HepG2 (cell line): ENCODE data around the gene EGFL8. TPM values are rescaled to one million over a fixed set of nuclear protein-coding genes. Genes with fewer than 3 reads are reported as not detected.

Source experiments
- DMAP1 ChIP-seq: IDR thresholded peaks from 2 replicates; pipeline ENCODE4 v1.6.1; 2016
- PHF20 ChIP-seq: sonication (generic); formaldehyde crosslinking; IDR thresholded peaks from 2 replicates; pipeline ENCODE4 v1.5.0; 2020; ENCODE audit warnings: mild to moderate bottlenecking, missing genetic modification reagents
- RELA ChIP-seq: sonication (generic); formaldehyde crosslinking; IDR thresholded peaks from 2 replicates; pipeline ENCODE4 v1.4.0; 2020; ENCODE audit warnings: missing genetic modification reagents
- SMARCE1 ChIP-seq: fragments of 450-650 bp; IDR thresholded peaks from 2 replicates; pipeline ENCODE4 v1.6.1; 2017; ENCODE audit warnings: borderline replicate concordance
- TEAD2 ChIP-seq: sonication (generic); formaldehyde crosslinking; IDR thresholded peaks from 2 replicates; pipeline ENCODE4 v1.9.0; 2021; ENCODE audit warnings: missing genetic modification reagents
- XRCC5 ChIP-seq: fragments of 200-400 bp; formaldehyde crosslinking; optimal IDR thresholded peaks from 2 replicates; pipeline ENCODE3; 2017; ENCODE audit warnings: mild to moderate bottlenecking, low read length
- ZFP37 ChIP-seq: sonication (generic); formaldehyde crosslinking; IDR thresholded peaks from 2 replicates; pipeline ENCODE4 v1.4.0; 2020; ENCODE audit warnings: missing genetic modification reagents, borderline replicate concordance
- ZNF205 ChIP-seq: IDR thresholded peaks from 2 replicates; pipeline ENCODE4 v1.6.1; 2018; ENCODE audit warnings: missing biosample characterization, missing genetic modification reagents
- ZNF232 ChIP-seq: sonication (generic); formaldehyde crosslinking; IDR thresholded peaks from 2 replicates; pipeline ENCODE4 v1.4.0; 2020; ENCODE audit warnings: missing genetic modification reagents, borderline replicate concordance
- ZNF792 ChIP-seq: IDR thresholded peaks from 2 replicates; pipeline ENCODE4 v1.6.1; 2016
- polyA plus RNA-seq, 8 experiments: library from polyadenylated mRNA; depleted of rRNA in 3 of 8; stranded (reverse) in 7 of 8; unstranded in 1 of 8; fragments of >200 nt; fragmentation: Illumina TruSeq in 4 of 8; extraction: Trizol in 4 of 8; gene quantifications; 2 replicates each; pipeline versions ENCODE4 v1.2.1 to v1.2.3, GENCODE V29; 2011 to 2016; ENCODE audit warnings: low read depth in 4 of 8, missing spikeins in 1 of 8, mixed read lengths in 1 of 8; ENCODE audit not compliant: insufficient read depth in 1 of 8
- total RNA-seq, 5 experiments: library from RNA; depleted of rRNA; stranded (reverse); fragments of >200 nt; fragmentation: Illumina TruSeq; extraction: Trizol; gene quantifications; 2 replicates each; pipeline ENCODE4 v1.2.3, GENCODE V29; 2016; ENCODE audit warnings: low read depth in 1 of 5
- TF ChIP-seq, protein P1 (sequence below): sonication (generic); formaldehyde crosslinking; IDR thresholded peaks from 2 replicates; pipeline ENCODE4 v1.5.0; 2020; ENCODE audit warnings: mild to moderate bottlenecking, missing genetic modification reagents, borderline replicate concordance
- TF ChIP-seq, protein P2 (sequence below): IDR thresholded peaks from 2 replicates; pipeline ENCODE4 v1.6.1; 2016; ENCODE audit warnings: low read depth, missing genetic modification reagents, missing compliant biosample characterization
- TF ChIP-seq, protein P3 (sequence below): sonication (generic); formaldehyde crosslinking; IDR thresholded peaks from 2 replicates; pipeline ENCODE4 v1.5.1; 2020; ENCODE audit warnings: missing genetic modification reagents, mild to moderate bottlenecking, borderline replicate concordance

EGFL8 gene
- total and polyA plus RNA-seq, 2 of the 13 experiments (the other 11 are each of a cell fraction or from before 2014, with no cell fraction given), result 10.0 to 11.5 TPM

DNA sequence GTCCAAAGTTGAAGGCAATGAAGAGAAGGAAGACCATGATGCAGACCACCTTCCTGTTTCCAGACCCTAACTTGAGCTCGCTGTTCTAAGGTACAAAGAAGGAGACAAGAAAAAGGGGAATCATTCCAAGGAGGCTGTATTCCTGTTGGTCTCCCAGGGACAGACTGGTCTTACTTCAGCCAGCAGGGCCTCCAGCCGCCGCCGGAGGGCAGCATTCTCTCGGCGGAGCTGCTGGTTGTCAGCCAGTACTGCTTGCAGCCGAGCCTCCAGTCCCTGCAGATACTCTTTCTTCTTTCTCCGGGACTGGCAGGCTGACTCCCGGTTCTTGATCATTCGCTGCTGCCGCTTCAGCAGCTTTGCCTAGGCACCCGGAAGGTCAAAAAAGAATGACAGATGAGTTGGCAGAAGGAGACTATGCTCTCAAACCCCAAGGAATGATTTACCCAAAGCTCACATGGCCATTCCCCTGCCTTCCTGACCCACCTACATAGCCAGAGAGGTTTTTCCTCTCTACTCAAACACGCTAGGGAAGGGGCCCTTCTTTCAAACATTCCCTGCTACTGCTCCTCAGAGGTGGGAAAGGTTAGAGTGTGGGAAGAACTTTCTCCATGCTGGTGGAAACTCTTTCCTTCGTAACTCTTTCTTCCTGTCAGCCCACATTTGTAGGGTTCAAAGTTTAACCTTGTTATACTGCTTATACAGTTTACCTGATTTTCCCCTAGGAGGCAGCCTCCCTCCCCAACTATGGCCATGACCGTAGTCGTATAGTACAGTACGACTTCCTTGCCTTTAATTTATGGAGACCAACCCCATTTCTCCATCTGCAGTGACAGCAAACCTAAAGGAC, 45.4 kb upstream of the EGFL8 start (continued):
- TF ChIP-seq, protein P1, sequence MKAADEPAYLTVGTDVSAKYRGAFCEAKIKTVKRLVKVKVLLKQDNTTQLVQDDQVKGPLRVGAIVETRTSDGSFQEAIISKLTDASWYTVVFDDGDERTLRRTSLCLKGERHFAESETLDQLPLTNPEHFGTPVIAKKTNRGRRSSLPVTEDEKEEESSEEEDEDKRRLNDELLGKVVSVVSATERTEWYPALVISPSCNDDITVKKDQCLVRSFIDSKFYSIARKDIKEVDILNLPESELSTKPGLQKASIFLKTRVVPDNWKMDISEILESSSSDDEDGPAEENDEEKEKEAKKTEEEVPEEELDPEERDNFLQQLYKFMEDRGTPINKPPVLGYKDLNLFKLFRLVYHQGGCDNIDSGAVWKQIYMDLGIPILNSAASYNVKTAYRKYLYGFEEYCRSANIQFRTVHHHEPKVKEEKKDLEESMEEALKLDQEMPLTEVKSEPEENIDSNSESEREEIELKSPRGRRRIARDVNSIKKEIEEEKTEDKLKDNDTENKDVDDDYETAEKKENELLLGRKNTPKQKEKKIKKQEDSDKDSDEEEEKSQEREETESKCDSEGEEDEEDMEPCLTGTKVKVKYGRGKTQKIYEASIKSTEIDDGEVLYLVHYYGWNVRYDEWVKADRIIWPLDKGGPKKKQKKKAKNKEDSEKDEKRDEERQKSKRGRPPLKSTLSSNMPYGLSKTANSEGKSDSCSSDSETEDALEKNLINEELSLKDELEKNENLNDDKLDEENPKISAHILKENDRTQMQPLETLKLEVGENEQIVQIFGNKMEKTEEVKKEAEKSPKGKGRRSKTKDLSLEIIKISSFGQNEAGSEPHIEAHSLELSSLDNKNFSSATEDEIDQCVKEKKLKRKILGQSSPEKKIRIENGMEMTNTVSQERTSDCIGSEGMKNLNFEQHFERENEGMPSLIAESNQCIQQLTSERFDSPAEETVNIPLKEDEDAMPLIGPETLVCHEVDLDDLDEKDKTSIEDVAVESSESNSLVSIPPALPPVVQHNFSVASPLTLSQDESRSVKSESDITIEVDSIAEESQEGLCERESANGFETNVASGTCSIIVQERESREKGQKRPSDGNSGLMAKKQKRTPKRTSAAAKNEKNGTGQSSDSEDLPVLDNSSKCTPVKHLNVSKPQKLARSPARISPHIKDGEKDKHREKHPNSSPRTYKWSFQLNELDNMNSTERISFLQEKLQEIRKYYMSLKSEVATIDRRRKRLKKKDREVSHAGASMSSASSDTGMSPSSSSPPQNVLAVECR, result peak; percentile 75; the same call in 1 of the 2 replicates
- TF ChIP-seq PHF20 (CRISPR knock-in tag) (peak; percentile 17; the same call in 1 of the 2 replicates), DMAP1 (CRISPR knock-in tag) (peak; percentile 83), ZNF792 (peak; percentile 52; the same call in 1 of the 2 replicates), XRCC5 (peak; percentile 87), RELA (CRISPR knock-in tag) (no peak), ZFP37 (CRISPR knock-in tag) (peak; percentile 54; the same call in 1 of the 2 replicates), ZNF205 (CRISPR knock-in tag) (peak; percentile 81; the same call in 1 of the 2 replicates), ZNF232 (CRISPR knock-in tag) (peak; percentile 89; the same call in 1 of the 2 replicates), SMARCE1 (no peak), TEAD2 (CRISPR knock-in tag) (0 out of 2 replicates have a peak, but pooled peaks have one; percentile 51)
- TF ChIP-seq, protein P2, sequence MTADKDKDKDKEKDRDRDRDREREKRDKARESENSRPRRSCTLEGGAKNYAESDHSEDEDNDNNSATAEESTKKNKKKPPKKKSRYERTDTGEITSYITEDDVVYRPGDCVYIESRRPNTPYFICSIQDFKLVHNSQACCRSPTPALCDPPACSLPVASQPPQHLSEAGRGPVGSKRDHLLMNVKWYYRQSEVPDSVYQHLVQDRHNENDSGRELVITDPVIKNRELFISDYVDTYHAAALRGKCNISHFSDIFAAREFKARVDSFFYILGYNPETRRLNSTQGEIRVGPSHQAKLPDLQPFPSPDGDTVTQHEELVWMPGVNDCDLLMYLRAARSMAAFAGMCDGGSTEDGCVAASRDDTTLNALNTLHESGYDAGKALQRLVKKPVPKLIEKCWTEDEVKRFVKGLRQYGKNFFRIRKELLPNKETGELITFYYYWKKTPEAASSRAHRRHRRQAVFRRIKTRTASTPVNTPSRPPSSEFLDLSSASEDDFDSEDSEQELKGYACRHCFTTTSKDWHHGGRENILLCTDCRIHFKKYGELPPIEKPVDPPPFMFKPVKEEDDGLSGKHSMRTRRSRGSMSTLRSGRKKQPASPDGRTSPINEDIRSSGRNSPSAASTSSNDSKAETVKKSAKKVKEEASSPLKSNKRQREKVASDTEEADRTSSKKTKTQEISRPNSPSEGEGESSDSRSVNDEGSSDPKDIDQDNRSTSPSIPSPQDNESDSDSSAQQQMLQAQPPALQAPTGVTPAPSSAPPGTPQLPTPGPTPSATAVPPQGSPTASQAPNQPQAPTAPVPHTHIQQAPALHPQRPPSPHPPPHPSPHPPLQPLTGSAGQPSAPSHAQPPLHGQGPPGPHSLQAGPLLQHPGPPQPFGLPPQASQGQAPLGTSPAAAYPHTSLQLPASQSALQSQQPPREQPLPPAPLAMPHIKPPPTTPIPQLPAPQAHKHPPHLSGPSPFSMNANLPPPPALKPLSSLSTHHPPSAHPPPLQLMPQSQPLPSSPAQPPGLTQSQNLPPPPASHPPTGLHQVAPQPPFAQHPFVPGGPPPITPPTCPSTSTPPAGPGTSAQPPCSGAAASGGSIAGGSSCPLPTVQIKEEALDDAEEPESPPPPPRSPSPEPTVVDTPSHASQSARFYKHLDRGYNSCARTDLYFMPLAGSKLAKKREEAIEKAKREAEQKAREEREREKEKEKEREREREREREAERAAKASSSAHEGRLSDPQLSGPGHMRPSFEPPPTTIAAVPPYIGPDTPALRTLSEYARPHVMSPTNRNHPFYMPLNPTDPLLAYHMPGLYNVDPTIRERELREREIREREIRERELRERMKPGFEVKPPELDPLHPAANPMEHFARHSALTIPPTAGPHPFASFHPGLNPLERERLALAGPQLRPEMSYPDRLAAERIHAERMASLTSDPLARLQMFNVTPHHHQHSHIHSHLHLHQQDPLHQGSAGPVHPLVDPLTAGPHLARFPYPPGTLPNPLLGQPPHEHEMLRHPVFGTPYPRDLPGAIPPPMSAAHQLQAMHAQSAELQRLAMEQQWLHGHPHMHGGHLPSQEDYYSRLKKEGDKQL (CRISPR knock-in tag), result no peak
- TF ChIP-seq, protein P3, sequence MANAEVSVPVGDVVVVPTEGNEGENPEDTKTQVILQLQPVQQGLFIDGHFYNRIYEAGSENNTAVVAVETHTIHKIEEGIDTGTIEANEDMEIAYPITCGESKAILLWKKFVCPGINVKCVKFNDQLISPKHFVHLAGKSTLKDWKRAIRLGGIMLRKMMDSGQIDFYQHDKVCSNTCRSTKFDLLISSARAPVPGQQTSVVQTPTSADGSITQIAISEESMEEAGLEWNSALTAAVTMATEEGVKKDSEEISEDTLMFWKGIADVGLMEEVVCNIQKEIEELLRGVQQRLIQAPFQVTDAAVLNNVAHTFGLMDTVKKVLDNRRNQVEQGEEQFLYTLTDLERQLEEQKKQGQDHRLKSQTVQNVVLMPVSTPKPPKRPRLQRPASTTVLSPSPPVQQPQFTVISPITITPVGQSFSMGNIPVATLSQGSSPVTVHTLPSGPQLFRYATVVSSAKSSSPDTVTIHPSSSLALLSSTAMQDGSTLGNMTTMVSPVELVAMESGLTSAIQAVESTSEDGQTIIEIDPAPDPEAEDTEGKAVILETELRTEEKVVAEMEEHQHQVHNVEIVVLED (CRISPR knock-in tag), result peak; percentile 32; the same call in 1 of the 2 replicates
